ENCODE data around the gene UNC45B.
"Not testable (repeated sequence)": the region's sequence is repeated elsewhere in the genome, so short reads cannot be mapped to it uniquely, and the experiment has no call there.

The UNC45B gene

DNA sequence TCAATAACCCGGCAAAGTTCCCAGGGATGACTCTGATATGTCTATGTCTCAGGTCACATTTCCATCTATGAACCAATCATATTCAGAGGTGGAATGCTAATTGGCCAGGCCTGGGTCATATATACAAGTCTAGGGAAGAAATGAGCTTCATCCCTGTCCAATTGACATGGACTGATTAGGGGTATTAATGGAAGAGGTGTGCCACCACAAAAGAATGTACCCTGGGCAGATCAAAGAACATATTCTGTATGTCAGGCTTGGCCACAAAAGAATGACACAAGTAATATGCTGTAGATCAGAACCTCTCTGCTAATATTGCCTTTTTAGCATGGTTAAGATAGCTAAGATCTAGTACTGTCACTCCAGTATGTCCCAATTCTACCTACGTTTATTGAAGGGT lies 39.9 kb downstream of the UNC45B start:
- Histone ChIP-seq H3K4me3 (ENCODE audit: severe bottlenecking) (no peak overlapping the region), H3K36me3 (ENCODE audit: low read depth) (no peaks in the 10 kb centered on the region), H3K9me3 (ENCODE audit: severe bottlenecking) (no peaks in the 10 kb centered on the region), H3K27me3 (ENCODE audit: insufficient read depth, poor library complexity, severe bottlenecking) (no peaks in the 10 kb centered on the region), H3K4me1 (ENCODE audit: insufficient read depth, poor library complexity, severe bottlenecking) (peaks cover 21% of the 10 kb centered on the region), H3K27ac (ENCODE audit: poor library complexity, severe bottlenecking) (peak overlapping the region; percentile 28)
- ATAC-seq (ENCODE audit: low read depth) (no peak), DNase-seq (ENCODE audit: low spot score) (no peak)
- TF ChIP-seq, protein P1, sequence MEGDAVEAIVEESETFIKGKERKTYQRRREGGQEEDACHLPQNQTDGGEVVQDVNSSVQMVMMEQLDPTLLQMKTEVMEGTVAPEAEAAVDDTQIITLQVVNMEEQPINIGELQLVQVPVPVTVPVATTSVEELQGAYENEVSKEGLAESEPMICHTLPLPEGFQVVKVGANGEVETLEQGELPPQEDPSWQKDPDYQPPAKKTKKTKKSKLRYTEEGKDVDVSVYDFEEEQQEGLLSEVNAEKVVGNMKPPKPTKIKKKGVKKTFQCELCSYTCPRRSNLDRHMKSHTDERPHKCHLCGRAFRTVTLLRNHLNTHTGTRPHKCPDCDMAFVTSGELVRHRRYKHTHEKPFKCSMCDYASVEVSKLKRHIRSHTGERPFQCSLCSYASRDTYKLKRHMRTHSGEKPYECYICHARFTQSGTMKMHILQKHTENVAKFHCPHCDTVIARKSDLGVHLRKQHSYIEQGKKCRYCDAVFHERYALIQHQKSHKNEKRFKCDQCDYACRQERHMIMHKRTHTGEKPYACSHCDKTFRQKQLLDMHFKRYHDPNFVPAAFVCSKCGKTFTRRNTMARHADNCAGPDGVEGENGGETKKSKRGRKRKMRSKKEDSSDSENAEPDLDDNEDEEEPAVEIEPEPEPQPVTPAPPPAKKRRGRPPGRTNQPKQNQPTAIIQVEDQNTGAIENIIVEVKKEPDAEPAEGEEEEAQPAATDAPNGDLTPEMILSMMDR (IDR thresholded peaks at IDR 0.05; ENCODE audit: poor library complexity, severe bottlenecking) = no peak

DNA sequence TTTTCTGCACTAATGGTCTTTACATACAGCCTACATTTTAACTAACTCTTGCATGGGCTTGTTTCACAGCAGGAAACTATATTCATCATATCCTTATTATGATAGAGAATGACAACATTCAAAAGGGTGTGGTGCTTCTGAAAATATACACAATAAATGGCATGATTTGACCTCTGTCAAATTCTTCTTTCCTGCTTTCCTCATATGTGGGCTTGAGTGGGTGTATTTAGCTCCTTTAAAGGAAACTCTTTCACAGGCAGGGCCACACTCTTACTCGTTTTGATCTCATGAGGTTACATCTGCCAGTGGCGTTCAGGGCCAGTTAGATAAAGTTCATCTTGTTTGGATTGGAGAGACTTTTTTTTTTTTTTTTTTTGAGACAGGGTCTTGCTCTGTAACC lies 40.5 kb downstream of the UNC45B start:
- H3K27me3 ChIP-seq (ENCODE audit: insufficient read depth, poor library complexity, severe bottlenecking) = no peaks in the 10 kb centered on the region
- H3K9me3 ChIP-seq (ENCODE audit: severe bottlenecking) = no peaks in the 10 kb centered on the region
- ATAC-seq (ENCODE audit: low read depth) (peak; percentile 80), DNase-seq (ENCODE audit: low spot score) (no peak)
- H3K4me1 ChIP-seq (ENCODE audit: insufficient read depth, poor library complexity, severe bottlenecking) = peaks cover 21% of the 10 kb centered on the region
- H3K4me3 ChIP-seq (ENCODE audit: severe bottlenecking) = no peak overlapping the region
- H3K27ac ChIP-seq (ENCODE audit: poor library complexity, severe bottlenecking) = peak overlapping the region; percentile 28
- H3K36me3 ChIP-seq (ENCODE audit: low read depth) = no peaks in the 10 kb centered on the region
- TF ChIP-seq, protein P1 (IDR thresholded peaks at IDR 0.05; ENCODE audit: poor library complexity, severe bottlenecking) = no peak

DNA sequence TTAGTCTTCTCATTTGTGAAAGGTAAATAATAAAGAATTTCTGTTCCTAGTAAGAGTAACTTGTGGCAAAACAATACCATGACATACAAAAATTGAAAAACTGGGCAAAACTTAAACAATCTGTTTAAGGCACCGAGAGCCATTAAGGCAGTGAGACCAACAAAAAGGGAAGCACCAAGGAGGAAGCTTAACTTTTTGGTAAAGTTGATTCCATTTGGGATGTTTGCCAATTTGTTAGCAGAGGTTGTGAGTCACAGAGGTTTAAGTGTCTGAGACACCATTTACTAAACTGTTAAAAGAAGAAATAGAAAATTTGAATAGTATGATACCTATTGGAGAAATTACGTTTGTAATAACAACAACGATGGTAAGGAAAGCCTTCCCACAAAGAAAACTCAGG lies 41.7 kb downstream of the UNC45B start:
- Histone ChIP-seq H3K36me3 (ENCODE audit: low read depth) (no peaks in the 10 kb centered on the region), H3K4me3 (ENCODE audit: severe bottlenecking) (no peak overlapping the region), H3K9me3 (ENCODE audit: severe bottlenecking) (no peaks in the 10 kb centered on the region), H3K4me1 (ENCODE audit: insufficient read depth, poor library complexity, severe bottlenecking) (peaks cover 21% of the 10 kb centered on the region), H3K27ac (ENCODE audit: poor library complexity, severe bottlenecking) (no peak overlapping the region), H3K27me3 (ENCODE audit: insufficient read depth, poor library complexity, severe bottlenecking) (no peaks in the 10 kb centered on the region)
- no peak for DNase-seq (ENCODE audit: low spot score)
- 0 out of 3 replicates have a peak, but pooled peaks have one; percentile 38 for ATAC-seq (ENCODE audit: low read depth)
- TF ChIP-seq, protein P1 (IDR thresholded peaks at IDR 0.05; ENCODE audit: poor library complexity, severe bottlenecking) = no peak

DNA sequence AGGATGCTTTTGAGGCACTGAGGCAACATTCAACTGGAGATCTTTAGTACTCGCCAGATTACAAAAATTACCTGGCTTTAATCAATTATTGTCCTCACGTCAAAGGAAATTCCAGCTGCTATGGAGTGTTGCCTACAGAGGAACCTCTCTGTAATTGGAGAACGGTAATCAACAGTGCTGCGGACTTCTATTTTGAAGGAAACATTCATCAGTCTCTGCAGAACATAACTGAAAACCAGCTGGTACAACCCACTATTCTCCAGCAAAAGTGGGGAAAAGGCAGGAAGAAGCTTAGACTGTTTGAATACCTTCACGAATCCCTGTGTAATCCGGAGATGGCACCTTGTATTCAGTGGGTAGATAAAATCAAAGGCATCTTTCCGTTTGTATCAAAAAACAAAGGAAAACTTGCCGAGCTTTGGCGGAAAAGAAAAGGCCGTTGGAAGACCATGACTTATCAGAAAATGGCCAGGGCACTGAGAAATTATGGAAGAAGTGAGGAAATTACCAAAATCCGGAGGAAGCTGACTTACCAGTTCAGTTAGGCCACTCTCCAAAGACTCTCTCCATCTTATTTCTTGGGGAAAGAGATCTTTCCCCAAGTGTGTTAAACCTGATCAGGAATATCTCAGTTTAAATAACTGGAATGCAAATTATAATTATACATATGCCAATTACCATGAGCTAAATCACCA lies 43.5 kb downstream of the UNC45B start:
- Histone ChIP-seq H3K4me1 (ENCODE audit: insufficient read depth, poor library complexity, severe bottlenecking) (peaks cover 21% of the 10 kb centered on the region), H3K27ac (ENCODE audit: poor library complexity, severe bottlenecking) (no peak overlapping the region), H3K36me3 (ENCODE audit: low read depth) (no peaks in the 10 kb centered on the region), H3K9me3 (ENCODE audit: severe bottlenecking) (no peaks in the 10 kb centered on the region), H3K27me3 (ENCODE audit: insufficient read depth, poor library complexity, severe bottlenecking) (no peaks in the 10 kb centered on the region), H3K4me3 (ENCODE audit: severe bottlenecking) (no peak overlapping the region)
- no peak for DNase-seq (ENCODE audit: low spot score)
- no peak for ATAC-seq (ENCODE audit: low read depth)
- TF ChIP-seq, protein P1 (IDR thresholded peaks at IDR 0.05; ENCODE audit: poor library complexity, severe bottlenecking) = no peak

DNA sequence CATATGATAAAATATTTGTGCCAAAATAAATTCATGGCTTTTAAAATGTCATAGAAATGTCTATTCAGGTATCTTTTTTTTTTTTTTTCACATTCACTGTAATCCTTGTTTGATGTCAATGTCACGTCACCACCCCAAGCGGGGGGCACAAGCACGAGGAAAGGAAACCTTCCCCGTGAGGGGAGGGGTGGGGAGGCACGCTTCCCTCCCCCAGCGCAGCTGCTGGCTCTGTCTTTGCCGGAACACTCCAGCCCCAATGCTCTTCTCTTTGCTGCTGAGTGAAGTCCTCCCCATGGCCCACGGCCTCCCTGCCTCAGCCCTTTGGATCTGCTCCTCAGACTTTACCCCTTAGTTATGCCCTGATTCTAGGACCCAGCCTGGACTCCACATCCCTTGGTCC lies 45.1 kb downstream of the UNC45B start:
- no peaks in the 10 kb centered on the region for H3K36me3 ChIP-seq (ENCODE audit: low read depth)
- no peak overlapping the region for H3K4me3 ChIP-seq (ENCODE audit: severe bottlenecking)
- no peaks in the 10 kb centered on the region for H3K27me3 ChIP-seq (ENCODE audit: insufficient read depth, poor library complexity, severe bottlenecking)
- H3K4me1 ChIP-seq (ENCODE audit: insufficient read depth, poor library complexity, severe bottlenecking) = peaks cover 15% of the 10 kb centered on the region
- TF ChIP-seq, protein P1 (IDR thresholded peaks at IDR 0.05; ENCODE audit: poor library complexity, severe bottlenecking) = no peak
- ATAC-seq (ENCODE audit: low read depth) (no peak), DNase-seq (ENCODE audit: low spot score) (no peak)
- no peak overlapping the region for H3K27ac ChIP-seq (ENCODE audit: poor library complexity, severe bottlenecking)
- H3K9me3 ChIP-seq (ENCODE audit: severe bottlenecking) = no peaks in the 10 kb centered on the region

DNA sequence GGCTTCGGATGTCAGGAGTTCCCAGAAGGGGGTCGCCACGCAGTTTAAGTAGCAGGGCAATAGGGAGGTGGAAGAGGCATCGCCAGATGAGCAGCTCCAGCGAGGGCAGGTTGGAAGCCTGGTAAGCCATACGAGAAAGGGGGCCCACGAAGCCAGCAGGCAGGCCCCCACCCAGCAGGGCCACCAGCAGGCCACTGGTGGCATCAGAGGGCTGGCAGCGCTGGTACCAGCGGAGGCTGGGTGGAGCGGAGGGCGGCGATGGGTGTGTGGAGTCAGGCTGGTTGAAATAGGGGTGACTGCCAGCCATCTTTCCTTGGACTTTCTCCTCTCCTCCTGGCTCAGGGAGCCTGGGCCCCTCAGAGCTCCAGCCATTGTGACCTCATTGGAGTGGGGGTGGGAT lies 46.4 kb downstream of the UNC45B start, which contains the start of gene SLC35G3:
Gene SLC35G3, minus strand, starts transcription at position 393 of the 400 bp plus-strand sequence. Its CDS starts 86 bp downstream, at position 307.
- not testable (repeated sequence) for DNase-seq (ENCODE audit: low spot score); H3K27ac ChIP-seq (ENCODE audit: poor library complexity, severe bottlenecking); H3K4me3 ChIP-seq (ENCODE audit: severe bottlenecking); H3K36me3 ChIP-seq (ENCODE audit: low read depth); ATAC-seq (ENCODE audit: low read depth); H3K4me1 ChIP-seq (ENCODE audit: insufficient read depth, poor library complexity, severe bottlenecking); H3K9me3 ChIP-seq (ENCODE audit: severe bottlenecking); H3K27me3 ChIP-seq (ENCODE audit: insufficient read depth, poor library complexity, severe bottlenecking)

DNA sequence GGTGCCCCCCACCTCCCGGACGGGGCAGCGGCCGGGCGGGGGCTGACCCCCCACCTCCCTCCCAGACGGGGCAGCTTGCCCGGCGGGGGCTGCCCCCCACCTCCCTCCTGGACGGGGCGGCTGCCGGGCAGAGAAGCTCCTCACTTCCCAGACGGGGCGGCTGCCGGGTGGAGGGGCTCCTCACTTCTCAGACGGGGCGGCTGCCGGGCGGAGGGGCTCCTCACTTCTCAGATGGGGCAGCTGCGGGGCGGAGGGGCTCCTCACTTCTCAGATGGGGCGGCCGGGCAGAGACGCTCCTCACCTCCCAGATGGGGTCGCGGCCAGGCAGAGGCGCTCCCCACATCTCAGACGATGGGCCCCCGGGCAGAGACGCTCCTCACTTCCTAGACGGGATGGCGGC lies 47.4 kb downstream of the UNC45B start:
- not testable (repeated sequence) for H3K4me3 ChIP-seq (ENCODE audit: severe bottlenecking); H3K27me3 ChIP-seq (ENCODE audit: insufficient read depth, poor library complexity, severe bottlenecking); H3K36me3 ChIP-seq (ENCODE audit: low read depth); DNase-seq (ENCODE audit: low spot score); H3K9me3 ChIP-seq (ENCODE audit: severe bottlenecking); H3K4me1 ChIP-seq (ENCODE audit: insufficient read depth, poor library complexity, severe bottlenecking); ATAC-seq (ENCODE audit: low read depth); H3K27ac ChIP-seq (ENCODE audit: poor library complexity, severe bottlenecking)
